Mucosa of stomach (tissue), 1 donor: Measurements from ENCODE around the gene DPP9.
A peak's percentile ranks its signal among the peaks of the same experiment; 100 is the strongest.
"Not testable (repeated sequence)": the region's sequence is repeated elsewhere in the genome, so short reads cannot be mapped to it uniquely, and the experiment has no call there.

ENCODE experiments used
- H3K27me3 ChIP-seq: one replicate; pipeline ENCODE4 v1.7.0; 2013; ENCODE audit warnings: mild to moderate bottlenecking, low read length; ENCODE audit not compliant: control insufficient read depth, insufficient read depth
- H3K36me3 ChIP-seq: one replicate; pipeline ENCODE4 v1.7.0; 2013; ENCODE audit warnings: low read length; ENCODE audit not compliant: control insufficient read depth, insufficient read depth
- H3K4me1 ChIP-seq: one replicate; pipeline ENCODE4 v1.7.0; 2013; ENCODE audit warnings: mild to moderate bottlenecking, low read length; ENCODE audit not compliant: control insufficient read depth, insufficient read depth
- H3K4me3 ChIP-seq: one replicate; pipeline ENCODE4 v1.7.0; 2013; ENCODE audit warnings: low read length
- H3K9ac ChIP-seq: one replicate; pipeline ENCODE4 v1.7.0; 2013; ENCODE audit warnings: mild to moderate bottlenecking, low read length, moderate library complexity
- H3K9me3 ChIP-seq: one replicate; pipeline ENCODE4 v1.7.0; 2013; ENCODE audit warnings: mild to moderate bottlenecking, low read length, moderate library complexity; ENCODE audit not compliant: control insufficient read depth
- donor health status: Pancreatic carcinoma.

Gene DPP9

GRCh38 chr19:4715178-4715528, 8.5 kb downstream of the DPP9 start:
- H3K27me3 ChIP-seq, H3K9me3 ChIP-seq, H3K9ac ChIP-seq, H3K36me3 ChIP-seq, H3K4me3 ChIP-seq: not testable (repeated sequence)
- peaks cover 47% of the 10 kb centered on the region for H3K4me1 ChIP-seq

GRCh38 chr19:4714016-4714415, 9.6 kb downstream of the DPP9 start:
- no peaks in the 10 kb centered on the region for H3K9me3 ChIP-seq
- no peak overlapping the region for H3K4me3 ChIP-seq
- no peaks in the 10 kb centered on the region for H3K36me3 ChIP-seq
- H3K4me1 ChIP-seq: peaks cover 51% of the 10 kb centered on the region
- peak overlapping the region; percentile 1 for H3K9ac ChIP-seq
- H3K27me3 ChIP-seq: no peaks in the 10 kb centered on the region

GRCh38 chr19:4713384-4713951, 10.2 kb downstream of the DPP9 start:
- peak overlapping the region; percentile 9 for H3K9ac ChIP-seq
- H3K27me3 ChIP-seq: no peaks in the 10 kb centered on the region
- H3K36me3 ChIP-seq: no peaks in the 10 kb centered on the region
- peaks cover 51% of the 10 kb centered on the region for H3K4me1 ChIP-seq
- no peak overlapping the region for H3K4me3 ChIP-seq
- no peaks in the 10 kb centered on the region for H3K9me3 ChIP-seq

- Histone ChIP-seq H3K9ac (peak overlapping the region; percentile 9), H3K4me3 (no peak overlapping the region), H3K27me3 (no peaks in the 10 kb centered on the region), H3K36me3 (no peaks in the 10 kb centered on the region), H3K9me3 (no peaks in the 10 kb centered on the region), H3K4me1 (peaks cover 51% of the 10 kb centered on the region)
Measured at GRCh38 chr19:4712771-4713170, 10.9 kb downstream of the DPP9 start.

DNA sequence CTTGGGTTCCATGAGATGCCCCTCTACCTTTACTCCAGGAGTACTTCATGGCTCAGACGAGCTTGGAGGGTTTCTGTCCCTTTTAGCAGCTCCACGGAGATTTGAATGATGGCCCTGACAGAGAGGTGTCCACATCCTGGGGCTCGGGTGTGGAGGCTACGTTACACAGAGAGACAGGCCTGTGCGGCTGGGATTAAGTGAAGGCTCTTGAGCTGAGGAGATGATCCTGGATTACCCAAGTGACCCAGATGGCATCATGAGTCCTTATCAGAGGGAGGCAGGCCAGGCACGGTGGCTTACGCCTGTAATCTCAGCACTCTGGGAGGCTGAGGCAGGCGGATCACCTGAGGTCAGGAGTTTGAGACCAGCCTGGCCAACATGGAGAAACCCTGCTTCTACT, 12.4 kb downstream of the DPP9 start:
- Histone ChIP-seq H3K4me3 (no peak overlapping the region), H3K36me3 (no peaks in the 10 kb centered on the region), H3K27me3 (no peaks in the 10 kb centered on the region), H3K4me1 (peaks cover 43% of the 10 kb centered on the region), H3K9ac (no peak overlapping the region), H3K9me3 (no peaks in the 10 kb centered on the region)

DNA sequence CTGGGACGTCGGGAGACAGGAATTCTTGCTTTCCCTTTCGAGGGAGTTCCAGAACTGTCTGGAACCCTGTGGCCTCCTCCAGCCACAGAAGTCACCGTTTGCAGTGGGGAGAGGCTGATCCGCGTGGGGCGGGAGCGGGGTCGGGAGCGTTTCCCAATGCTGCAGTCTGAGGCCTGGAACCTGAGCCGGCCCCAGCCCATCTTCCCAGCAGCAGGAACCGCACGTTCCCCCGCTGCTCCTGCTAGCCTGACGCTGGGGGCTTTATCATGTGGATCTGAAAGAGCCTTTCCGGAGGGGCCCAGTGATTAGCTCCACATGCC, 13.4 kb downstream of the DPP9 start:
- Histone ChIP-seq H3K36me3 (no peaks in the 10 kb centered on the region), H3K4me1 (peaks cover 33% of the 10 kb centered on the region), H3K4me3 (no peak overlapping the region), H3K9ac (no peak overlapping the region), H3K27me3 (no peaks in the 10 kb centered on the region), H3K9me3 (no peaks in the 10 kb centered on the region)

GRCh38 chr19:4709440-4710280, 14.0 kb downstream of the DPP9 start:
- Histone ChIP-seq H3K9me3 (no peaks in the 10 kb centered on the region), H3K9ac (no peak overlapping the region), H3K4me3 (no peak overlapping the region), H3K4me1 (peaks cover 29% of the 10 kb centered on the region), H3K36me3 (no peaks in the 10 kb centered on the region), H3K27me3 (no peaks in the 10 kb centered on the region)

DNA sequence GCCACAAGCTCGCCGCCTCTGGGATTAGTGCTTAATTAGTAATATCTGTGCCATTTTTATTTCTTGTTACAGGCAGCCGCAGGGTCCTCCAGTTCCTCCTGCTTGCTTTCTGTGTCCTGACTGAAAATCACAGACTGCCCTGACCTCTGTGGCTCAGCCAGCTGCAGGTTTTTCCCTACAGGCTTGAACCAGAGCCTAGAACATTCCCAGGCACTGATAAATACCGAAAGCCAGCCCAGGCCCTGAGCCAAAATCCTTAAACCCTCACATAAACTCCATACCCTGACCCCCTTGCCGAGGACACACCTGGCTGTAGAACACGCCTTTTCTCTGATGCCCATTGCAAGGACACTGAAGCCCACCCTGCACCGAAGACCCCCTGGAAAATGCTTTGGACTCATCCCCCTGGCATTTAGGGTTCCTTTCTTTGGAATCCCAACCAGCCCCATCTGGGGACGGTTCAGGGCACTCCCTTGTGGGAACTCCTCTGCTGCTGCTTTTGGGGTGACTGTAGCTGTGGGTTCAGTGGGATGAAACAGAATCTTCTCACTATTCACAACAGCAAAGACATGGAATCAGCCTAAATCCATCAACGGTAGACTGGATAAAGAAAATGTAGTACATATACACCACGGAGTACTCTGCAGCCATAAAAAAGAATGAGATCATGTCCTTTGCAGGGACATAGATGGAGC, 15.5 kb downstream of the DPP9 start:
- Histone ChIP-seq H3K36me3 (no peaks in the 10 kb centered on the region), H3K9me3 (no peaks in the 10 kb centered on the region)

DNA sequence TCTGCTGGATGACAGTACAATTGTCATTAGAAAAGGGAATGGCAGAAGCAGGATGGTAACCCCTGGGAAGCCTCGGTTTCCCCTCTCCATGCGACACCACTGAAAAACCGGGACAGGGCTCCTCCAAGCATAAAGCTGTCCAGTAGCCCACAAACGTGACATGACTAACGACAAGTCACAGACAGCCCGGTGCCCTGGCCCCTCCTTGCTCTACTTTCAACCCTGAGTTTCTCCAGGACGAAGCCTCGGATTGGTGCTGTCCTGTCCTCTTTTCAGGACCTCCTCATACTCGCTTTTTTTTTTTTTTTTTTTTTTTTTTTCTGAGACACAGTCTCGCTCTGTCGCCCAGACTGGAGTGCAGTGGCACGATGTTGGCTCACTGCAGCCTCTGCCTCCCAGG, 16.3 kb downstream of the DPP9 start:
- Histone ChIP-seq H3K27me3 (no peaks in the 10 kb centered on the region), H3K9me3 (no peaks in the 10 kb centered on the region), H3K4me3 (no peak overlapping the region), H3K9ac (no peak overlapping the region), H3K4me1 (peaks cover 5% of the 10 kb centered on the region), H3K36me3 (peaks cover 2% of the 10 kb centered on the region)

More for the DNA sequence above, 15.5 kb downstream of the DPP9 start:
- no peaks in the 10 kb centered on the region for H3K27me3 ChIP-seq
- H3K9ac ChIP-seq: no peak overlapping the region
- no peak overlapping the region for H3K4me3 ChIP-seq
- peaks cover 13% of the 10 kb centered on the region for H3K4me1 ChIP-seq

GRCh38 chr19:4705413-4706131, 18.1 kb downstream of the DPP9 start:
- H3K27me3 ChIP-seq: no peaks in the 10 kb centered on the region
- H3K4me3 ChIP-seq: no peak overlapping the region
- H3K36me3 ChIP-seq: peaks cover 7% of the 10 kb centered on the region
- peaks cover 4% of the 10 kb centered on the region for H3K4me1 ChIP-seq
- H3K9me3 ChIP-seq: no peaks in the 10 kb centered on the region
- no peak overlapping the region for H3K9ac ChIP-seq

GRCh38 chr19:4704317-4704673, 19.3 kb downstream of the DPP9 start:
- Histone ChIP-seq H3K36me3 (peaks cover 12% of the 10 kb centered on the region), H3K27me3 (no peaks in the 10 kb centered on the region), H3K9ac (no peak overlapping the region), H3K4me3 (no peak overlapping the region), H3K9me3 (no peaks in the 10 kb centered on the region), H3K4me1 (no peaks in the 10 kb centered on the region)
